HG02798 (cell line): ENCODE data around the gene GSG1.

Source experiments
- ATAC-seq: cut with Tn5 transposase; IDR thresholded peaks from one replicate; pipeline ENCODE4 v1.9.1; 2021; ENCODE audit warnings: mild to moderate bottlenecking; ENCODE audit not compliant: unreplicated experiment, poor library complexity

GSG1 gene

DNA sequence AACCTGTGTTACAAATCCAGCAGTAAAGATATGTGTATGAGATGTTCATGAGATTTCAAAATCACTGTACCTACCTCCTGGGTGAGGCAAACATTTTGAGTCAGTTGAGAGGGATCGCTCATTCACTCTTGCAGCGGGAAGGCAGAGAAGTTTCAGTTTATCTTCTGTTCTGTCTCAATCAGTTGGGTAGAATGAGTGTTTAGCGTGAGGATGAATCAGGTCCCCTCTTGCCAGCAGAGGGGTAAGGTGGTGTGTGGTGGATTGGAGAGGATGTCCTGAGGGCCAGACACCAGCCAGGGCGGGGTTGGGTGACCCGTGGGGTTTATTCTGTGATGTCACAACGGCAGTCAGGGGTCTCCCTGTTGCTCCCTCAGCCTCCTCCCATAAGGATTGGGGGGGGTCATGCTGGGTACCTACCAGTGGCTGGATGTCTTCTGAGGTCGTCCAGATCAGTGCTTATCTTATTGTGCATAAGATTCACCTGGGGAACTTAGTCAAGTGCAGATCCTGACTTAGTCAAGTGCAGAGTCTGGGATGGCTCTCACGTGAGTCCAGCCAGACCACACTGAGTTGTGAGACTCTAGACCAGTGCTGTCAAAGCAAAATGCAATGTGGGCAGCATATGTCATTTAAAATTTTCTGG lies at the start of gene GSG1:
Gene GSG1, minus strand, starts transcription at position 277 of the 643 bp plus-strand sequence. Its CDS starts 155 bp downstream, at position 122.
- no peak for ATAC-seq

DNA sequence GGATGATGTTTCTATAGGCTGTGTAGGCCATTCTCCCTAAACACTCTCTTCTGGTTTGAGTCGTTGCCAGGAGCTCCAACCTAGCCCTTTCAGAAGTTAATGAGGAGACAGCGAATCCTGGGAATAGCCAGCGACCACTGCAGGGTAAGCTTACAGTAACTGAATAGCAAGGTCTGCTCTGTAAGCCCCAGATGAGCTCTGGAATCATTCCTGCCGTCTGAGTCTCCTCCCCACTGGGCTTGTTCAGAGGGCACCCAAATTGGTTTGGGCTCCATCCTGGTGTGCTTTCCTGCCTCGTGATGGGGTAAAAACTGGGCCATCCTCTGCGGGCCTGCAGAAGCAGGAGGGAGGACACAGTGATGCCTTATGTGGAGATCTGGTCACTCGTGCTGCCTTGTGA lies 49.7 kb upstream of the GSG1 start:
- no peak for ATAC-seq

DNA sequence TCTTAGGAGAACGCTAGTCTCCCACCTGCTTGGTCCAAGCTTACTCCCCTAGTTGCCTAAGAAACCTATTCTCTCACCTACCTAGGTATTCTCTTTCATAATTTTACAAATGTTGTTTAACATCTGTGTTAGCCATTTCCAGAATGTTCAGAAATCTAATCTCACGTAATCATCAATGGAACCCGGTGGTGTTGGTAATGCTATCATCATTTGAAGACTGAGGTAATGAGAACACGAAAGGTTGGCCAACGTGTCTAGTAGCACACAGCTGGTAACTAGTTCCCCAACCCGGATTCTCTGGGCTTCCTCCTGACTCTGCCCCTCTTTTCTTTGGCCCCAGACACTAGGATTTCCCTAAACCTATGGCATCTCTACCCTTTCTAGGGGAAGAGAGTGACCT lies 49.3 kb upstream of the GSG1 start:
- ATAC-seq: no peak

DNA sequence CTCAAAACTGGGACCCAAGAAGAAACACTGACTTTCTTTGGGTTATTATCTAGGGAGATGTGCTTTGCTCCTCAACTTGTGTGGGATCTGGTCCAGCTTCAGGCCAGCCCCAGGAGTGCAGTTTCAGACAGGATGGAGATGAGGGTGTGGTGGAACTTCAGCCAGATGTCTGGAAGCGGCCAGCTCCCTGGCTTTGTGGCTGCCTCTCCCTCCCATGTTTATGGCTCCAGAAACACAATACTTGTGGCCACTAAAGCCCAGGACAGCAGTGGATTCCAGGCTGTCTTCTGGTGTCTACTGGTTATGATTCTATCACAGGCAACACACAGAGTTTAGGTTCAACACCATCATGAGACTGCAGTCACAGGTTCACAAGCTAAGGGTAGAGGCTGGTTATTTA lies 48.8 kb upstream of the GSG1 start:
- no peak for ATAC-seq

- ATAC-seq: no peak
Measured at GRCh38 chr12:13149411-13149810, 45.9 kb upstream of the GSG1 start.

GRCh38 chr12:13148485-13148847 lies 45.0 kb upstream of the GSG1 start:
- no peak for ATAC-seq

GRCh38 chr12:13147688-13148484 lies 44.4 kb upstream of the GSG1 start:
- no peak for ATAC-seq

- ATAC-seq: no peak
Measured at GRCh38 chr12:13146336-13146938, 43.0 kb upstream of the GSG1 start.

DNA sequence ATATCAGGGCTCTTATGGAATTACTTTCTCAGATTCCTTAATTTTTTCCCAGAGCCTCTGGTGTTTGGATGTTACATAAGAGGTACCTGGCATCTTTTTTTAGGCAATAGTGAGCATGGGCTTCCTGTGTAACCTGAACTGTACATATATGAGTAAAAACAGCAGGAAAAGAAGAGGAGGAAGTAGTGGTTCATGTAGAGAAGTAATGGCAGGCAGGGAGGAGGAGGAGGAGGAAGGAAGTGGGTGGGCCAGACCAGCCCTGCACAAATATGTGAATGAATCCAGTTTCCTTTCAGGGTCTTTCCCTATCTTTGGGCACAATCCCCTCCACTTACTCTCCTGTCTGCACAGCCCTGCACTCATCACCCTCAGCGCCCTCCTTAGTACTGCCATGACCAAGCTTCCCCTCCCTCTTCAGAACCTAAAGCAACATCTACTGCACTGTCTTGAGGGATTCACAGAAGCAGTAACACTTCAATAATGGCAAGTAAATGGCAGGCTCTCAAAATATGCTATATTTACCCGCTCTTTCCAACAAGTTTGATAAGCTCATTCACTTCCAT lies 40.9 kb upstream of the GSG1 start:
- no peak for ATAC-seq

DNA sequence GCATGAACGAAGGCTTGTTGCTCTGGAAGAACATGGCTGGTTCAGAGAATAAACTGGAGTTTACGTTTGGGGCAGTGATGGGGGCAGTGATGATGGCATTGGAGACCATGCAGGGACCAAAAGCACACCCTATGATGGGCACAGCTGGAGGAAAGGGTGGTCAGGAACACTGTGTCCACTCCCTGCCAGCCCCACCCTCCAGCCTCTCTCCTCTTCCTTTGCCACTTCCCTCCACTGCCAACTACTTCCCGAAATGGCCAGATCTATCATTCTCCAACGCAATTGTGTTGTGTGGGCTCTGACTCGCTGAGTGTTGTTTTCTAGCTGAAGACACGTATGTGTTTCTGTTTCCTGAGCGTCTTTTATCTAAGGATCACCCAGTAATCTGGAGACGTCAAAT lies 39.3 kb upstream of the GSG1 start:
- ATAC-seq: no peak

DNA sequence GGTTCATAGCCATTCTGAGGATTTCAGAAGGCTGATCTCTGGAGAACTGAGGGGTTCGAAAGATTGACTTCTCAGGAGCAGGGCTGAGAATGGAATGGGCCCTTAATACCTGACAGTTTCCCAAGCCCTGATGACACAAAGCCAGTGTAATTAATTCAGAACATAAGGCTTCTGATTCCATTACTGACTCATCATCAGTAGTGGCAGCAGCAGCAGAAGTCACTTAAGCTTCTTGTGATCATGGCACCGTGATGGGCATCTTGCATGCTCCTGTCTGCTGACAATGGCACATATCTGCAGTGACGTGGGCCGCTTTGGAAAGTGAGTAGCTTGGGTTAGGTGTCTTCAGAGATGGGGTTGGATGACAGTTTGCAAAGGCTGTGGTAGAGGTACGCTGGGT lies 38.2 kb upstream of the GSG1 start:
- ATAC-seq: no peak

GRCh38 chr12:13135371-13136178 lies 32.1 kb upstream of the GSG1 start:
- ATAC-seq: no peak

DNA sequence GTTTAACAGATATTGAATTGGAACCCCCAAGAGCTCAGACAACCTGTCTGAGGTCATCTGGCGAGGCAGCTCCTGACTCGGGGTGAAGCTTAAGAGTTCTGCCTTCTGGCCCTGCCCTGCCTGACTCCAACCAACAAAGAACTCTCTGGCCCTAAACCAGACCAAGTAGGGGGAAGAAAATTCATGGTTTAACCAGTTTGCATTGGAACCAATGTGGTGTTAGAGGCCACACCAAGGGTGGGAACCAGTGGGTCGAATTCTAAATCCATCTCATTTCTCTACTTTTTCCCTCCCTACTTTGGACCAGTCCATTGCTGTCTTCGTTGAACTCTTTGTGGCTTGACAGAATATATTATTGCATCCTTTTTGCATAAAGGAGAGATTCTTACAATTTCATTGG lies 30.4 kb upstream of the GSG1 start:
- no peak for ATAC-seq

DNA sequence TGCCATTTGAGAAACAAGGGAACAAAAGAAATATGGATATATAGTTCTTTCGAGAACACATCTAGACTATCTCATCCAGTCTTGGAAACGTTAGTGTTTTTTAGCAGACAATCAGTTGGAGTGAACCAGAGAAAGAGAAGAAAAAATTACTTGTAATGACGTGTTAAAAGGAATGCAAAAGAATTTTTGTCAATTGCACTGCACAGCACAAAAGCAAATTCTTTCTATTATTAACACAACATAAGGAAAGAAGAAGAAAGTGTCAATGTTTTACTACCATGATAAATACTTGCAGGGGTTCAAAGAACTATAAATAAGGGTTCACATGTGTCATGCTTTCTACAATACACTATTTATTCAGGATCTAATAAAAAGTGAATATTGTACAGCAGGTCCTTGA lies 27.5 kb upstream of the GSG1 start:
- ATAC-seq: no peak

DNA sequence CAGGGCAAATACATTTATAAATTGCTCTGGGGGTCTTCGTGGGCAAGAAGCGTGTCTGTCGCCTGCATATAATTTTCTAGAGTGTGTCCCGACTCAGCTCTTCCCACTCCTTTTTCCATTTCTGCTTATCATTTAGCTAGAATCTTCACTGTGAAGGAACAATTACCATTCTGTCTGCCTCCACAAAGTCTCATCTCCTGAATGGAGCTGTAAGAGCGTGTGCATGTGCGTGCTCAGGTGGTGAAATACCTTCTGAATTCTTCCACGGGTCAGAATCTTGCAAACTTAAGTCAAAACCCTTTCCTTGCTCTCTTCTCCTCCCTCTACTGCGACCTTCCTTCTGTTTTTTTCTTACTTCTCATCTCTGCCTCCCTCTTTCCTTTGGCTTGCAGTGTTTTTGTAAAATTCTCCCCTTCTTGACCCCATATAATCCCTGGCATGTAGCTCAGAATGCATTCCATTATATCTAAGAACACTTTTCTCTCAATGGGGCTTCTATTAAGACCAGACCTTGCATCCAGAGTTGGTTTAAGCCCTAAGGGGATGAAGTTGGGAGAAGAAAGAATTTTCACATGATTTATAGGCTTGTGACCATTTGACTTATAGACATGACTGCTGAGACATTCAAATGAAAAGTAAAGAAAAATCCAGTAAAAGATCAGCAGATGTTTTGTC lies 25.0 kb upstream of the GSG1 start:
- no peak for ATAC-seq

DNA sequence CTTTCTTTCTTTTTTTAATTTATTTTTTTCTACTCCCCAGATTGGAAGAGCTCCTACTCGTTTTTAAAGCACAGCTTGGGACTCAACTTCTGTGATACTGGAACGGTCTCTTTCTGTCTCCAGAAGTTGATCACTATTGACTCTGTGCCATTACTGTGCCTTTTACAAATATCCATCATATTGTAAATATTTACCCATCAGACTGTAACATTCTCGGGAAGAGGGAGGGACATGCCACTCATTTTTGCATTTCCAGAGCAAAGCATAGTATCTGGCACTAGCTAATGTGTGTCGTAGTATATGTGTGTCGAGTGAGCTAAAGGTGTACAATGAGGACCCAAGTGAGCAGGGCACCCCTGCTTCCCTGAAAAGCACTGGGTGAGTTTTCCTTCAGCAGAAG lies 24.0 kb upstream of the GSG1 start:
- no peak for ATAC-seq

DNA sequence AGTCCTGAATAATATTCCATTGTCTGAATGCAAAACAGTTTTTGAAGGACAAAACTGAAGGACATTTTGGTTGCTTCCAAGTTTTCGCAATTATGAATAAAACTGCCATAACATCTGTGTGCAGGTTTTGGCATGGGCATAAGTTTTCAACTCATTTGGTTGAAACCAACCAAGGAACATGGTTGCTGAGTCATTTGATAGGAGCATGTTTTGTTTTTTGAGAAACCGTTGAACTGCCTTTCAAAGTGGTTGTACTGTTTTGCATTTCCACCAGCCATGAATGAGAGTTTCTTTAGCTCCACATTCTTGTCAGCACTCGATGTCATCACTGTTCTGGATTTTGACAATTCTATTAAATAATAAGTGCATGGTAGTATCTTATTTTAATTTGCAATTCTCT lies 23.0 kb upstream of the GSG1 start:
- ATAC-seq: no peak

DNA sequence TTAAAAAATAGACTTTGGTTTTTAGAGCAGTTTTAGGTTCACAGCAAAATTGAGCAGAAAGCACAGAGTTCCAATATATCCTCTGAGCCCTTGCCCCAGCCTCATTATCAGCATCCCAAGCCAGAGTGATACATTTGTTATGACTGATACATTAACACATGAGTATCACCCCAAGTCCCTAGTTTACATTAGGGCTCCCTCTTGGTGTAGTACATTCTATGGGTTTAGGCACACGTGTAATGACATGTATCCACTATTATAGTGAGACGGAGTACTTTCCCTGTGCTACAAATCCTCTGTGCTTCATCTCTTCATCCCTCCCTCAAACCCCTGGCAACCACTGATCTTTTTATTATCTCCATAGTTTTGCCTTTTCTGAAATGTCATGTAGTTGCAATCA lies 22.5 kb upstream of the GSG1 start:
- ATAC-seq: no peak

DNA sequence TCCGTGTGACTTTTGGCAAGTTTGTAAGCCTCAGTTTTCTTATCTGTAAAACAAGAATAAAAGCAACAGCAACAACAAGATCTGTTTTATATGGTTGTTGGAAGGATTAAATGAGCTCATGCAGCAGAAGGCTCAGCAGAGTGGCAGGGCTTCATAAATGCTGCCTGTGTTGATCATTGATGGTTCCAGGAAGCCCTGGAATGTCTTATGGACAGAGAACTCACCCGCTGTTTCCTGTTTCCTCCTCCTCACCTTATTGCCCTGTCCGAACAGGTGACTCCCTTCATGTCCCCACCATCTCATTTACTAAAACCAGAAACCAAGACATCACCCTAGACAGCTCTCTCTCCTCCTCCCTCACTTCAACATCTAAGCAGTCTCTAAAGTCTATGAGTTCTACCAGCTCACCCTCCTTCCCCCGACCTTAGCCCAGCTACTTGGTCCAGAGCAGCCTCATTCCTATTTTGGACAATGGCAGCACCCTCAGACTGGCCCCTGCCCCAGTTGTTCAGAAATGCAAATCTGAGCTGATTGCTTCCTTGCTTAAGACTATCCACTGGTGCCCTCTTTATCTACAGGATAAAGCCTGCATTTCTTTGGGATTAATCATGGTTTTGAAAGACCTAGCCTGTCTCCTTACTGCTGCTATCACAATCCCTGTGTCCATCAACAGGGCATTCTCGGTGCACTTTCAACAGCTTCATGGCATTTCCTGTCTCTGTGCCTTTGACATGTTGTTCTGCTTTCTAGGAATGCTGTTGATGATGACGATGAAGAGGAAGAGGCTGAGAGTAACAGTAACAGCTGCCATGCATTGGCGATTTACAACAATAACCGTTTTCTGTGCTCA lies 21.4 kb upstream of the GSG1 start:
- ATAC-seq: no peak
